GM18951 (cell line): Measurements from ENCODE around the gene OR7G2.
"Not testable (repeated sequence)": the region's sequence is repeated elsewhere in the genome, so short reads cannot be mapped to it uniquely, and the experiment has no call there.

Experiments
- POLR2A ChIP-seq: IDR thresholded peaks from 4 replicates; pipeline ENCODE4 v1.6.1; 2011; ENCODE audit warnings: mild to moderate bottlenecking; ENCODE audit not compliant: insufficient read length, insufficient read depth; ENCODE audit errors: extremely low read depth
- in situ Hi-C: fragments of 300-500 bp; cut with MboI; formaldehyde crosslinking; loops from one replicate; pipeline ENCODE4 v1.12.0; 2022; ENCODE audit warnings: low sequenced_read_pairs, mixed read lengths, inconsistent platforms; ENCODE audit not compliant: unreplicated experiment

OR7G2 gene

GRCh38 chr19:9058905-9059667 is 48.2 kb downstream of the OR7G2 start:
- in situ Hi-C loops, result no loop called here
- TF ChIP-seq POLR2A, result no peak

- in situ Hi-C loops, result no loop called here
- no peak for TF ChIP-seq POLR2A
These were observed 49.6 kb downstream of the OR7G2 start for GRCh38 chr19:9057505-9058258.

DNA sequence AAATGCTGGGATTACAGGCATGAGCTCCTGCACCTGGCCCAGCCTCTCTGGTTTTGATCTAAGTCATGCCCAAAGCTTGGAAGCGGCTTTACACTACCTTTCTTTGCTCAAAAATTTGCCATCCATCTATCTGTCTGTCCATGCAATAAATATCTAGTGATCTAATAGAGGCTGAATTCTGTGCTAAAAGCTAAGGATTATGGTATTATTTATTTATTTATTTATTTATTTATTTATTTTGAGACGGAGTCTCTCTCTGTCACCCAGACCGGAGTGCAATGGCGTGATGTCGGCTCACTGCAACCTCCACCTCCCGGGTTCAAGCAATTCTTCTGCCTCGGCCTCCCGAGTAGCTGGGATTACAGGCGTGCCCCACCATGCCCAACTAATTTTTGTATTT is 51.1 kb downstream of the OR7G2 start:
- in situ Hi-C loops, result not testable (repeated sequence)

DNA sequence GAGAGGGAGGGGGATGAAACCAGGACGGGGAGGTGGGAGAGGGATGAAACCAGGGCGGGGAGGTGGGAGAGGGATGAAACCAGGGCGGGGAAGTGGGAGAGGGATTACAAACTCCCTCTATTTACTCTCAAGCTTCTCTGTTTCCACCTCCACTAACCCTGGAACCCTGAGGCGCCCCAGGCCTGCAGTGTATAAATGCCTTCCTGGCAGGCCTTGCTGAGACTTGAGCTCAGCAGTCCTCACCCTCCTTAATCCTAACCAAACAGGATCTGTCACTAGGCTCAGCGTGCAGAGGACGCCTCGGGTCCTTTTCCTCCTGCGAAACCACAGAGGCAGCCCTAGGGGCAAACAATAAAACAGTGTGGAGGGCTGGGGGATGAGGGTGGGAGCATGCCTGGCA is 52.5 kb downstream of the OR7G2 start:
- in situ Hi-C loops, result no loop called here
- no peak for TF ChIP-seq POLR2A

DNA sequence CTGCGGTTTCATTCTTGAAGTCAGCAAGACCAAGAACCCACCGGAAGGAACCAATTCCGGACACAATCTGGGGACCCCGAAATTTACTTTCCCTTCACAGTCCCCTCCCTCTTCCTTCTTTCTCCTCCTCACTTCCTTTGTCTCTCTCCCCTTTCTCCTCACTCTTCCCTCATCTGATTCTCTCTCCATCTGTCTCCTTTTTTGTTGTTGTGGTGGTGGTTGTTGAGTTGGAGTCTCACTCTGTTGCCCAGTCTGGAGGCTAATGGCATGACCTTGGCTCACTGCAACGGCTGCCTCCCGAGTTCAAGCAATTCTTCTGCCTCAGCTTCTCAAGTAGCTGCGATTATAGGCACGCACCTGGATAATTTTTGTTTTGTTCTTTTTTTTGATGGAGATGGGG is 53.1 kb downstream of the OR7G2 start:
- in situ Hi-C loops, result no loop called here
- TF ChIP-seq POLR2A, result no peak

- in situ Hi-C loops, result not testable (repeated sequence)
These were observed 53.6 kb downstream of the OR7G2 start for GRCh38 chr19:9053674-9054073.

DNA sequence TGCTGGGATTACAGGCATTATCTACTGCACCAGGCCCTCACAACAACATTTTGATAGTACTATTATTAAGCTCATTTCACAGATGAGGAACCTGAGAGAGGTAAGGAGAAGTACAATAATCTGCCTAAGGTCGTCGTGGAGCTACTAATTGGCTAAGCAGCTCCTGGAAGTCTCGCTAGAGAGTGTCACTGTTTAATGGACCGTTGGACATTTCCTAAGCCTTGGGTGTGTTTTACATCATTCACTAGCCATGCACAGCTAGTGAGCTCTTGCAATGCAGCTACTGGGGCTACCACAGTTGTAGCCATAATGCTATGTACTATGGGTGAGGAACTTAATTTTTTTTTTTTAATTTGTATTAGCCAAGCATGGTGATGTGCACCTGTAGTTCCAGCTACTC is 54.4 kb downstream of the OR7G2 start:
- TF ChIP-seq POLR2A, result no peak
- in situ Hi-C loops, result no loop called here
